Panc1 (cell line): ENCODE results near the gene WDR17. TPM values are rescaled to one million over a fixed set of nuclear protein-coding genes. Genes with fewer than 3 reads are reported as not detected.

Source experiments
- ATAC-seq: fragments of 200-7000 bp; cut with Tn5 transposase; 2 replicates; pipeline ENCODE4 v1.9.1; 2020; ENCODE audit warnings: mild to moderate bottlenecking, moderate library complexity
- BruUV-seq: library from RNA; stranded (reverse); fragments of 400-500 nt; replicated peaks from 2 replicates; lab custom pipeline; 2021; lab: Mats Ljungman, UMichigan
- CTCF ChIA-PET: fragments of 300-600 bp; sonication (Branson Sonifier 250); formaldehyde crosslinking; loops from one replicate; lab custom pipeline; 2022; ENCODE audit warnings: antibody characterized with exemption; lab: Charles Lee
- POLR2A ChIA-PET: fragments of 300-600 bp; sonication (Branson Sonifier 250); formaldehyde crosslinking; loops from one replicate; lab custom pipeline; 2022; ENCODE audit warnings: antibody characterized with exemption; lab: Charles Lee
- DNase-seq: peaks from one replicate; pipeline ENCODE4 v3.0.0-alpha.2; 2010; ENCODE audit warnings: low read depth, low spot score
- H3K27ac ChIP-seq: 2 replicates; pipeline ENCODE4 v1.5.1; 2011; ENCODE audit warnings: mild to moderate bottlenecking, low read length, inconsistent platforms
- H3K27me3 ChIP-seq: fragments of 200-500 bp; sonication (Bioruptor generic); 2 replicates; pipeline ENCODE4 v1.6.0; 2014; ENCODE audit warnings: low read length, inconsistent platforms; ENCODE audit not compliant: control insufficient read depth, insufficient read depth
- H3K36me3 ChIP-seq: fragments of 200-500 bp; sonication (Bioruptor generic); 2 replicates; pipeline ENCODE4 v1.5.1; 2014; ENCODE audit warnings: inconsistent platforms, mild to moderate bottlenecking, low read length, moderate library complexity; ENCODE audit not compliant: control insufficient read depth, insufficient read depth
- H3K4me1 ChIP-seq: 2 replicates; pipeline ENCODE4 v1.5.1; 2011; ENCODE audit warnings: inconsistent platforms, mild to moderate bottlenecking, low read length, moderate library complexity; ENCODE audit not compliant: control insufficient read depth, insufficient read depth
- H3K4me3 ChIP-seq, 2 experiments: 2 replicates each; pipeline ENCODE4 v1.5.1; 2011 to 2012; ENCODE audit warnings: low read depth in 2 of 2, low read length in 2 of 2, mild to moderate bottlenecking in 2 of 2, inconsistent platforms in 1 of 2, moderate library complexity in 1 of 2
- H3K9me3 ChIP-seq: fragments of 200-500 bp; sonication (Bioruptor generic); 2 replicates; pipeline ENCODE4 v1.5.1; 2014; ENCODE audit warnings: low read depth, mild to moderate bottlenecking, inconsistent platforms, low read length, moderate library complexity; ENCODE audit not compliant: control insufficient read depth, insufficient read depth
- CTCF ChIP-seq: fragments of 450-650 bp; IDR thresholded peaks from 2 replicates; pipeline ENCODE4 v1.5.1; 2017; ENCODE audit warnings: mild to moderate bottlenecking
- POLR2AphosphoS5 ChIP-seq: IDR thresholded peaks from 2 replicates; pipeline ENCODE4 v1.6.1; 2012; ENCODE audit warnings: mild to moderate bottlenecking, low read depth, low read length, moderate library complexity
- REST ChIP-seq, 2 experiments: IDR thresholded peaks; 2 replicates each; pipeline ENCODE4 v1.6.1; 2011 to 2012; ENCODE audit warnings: low read depth in 2 of 2, control low read depth in 1 of 2, low read length in 1 of 2, mild to moderate bottlenecking in 1 of 2, moderate library complexity in 1 of 2; ENCODE audit not compliant: insufficient read depth in 1 of 2
- SIN3A ChIP-seq: IDR thresholded peaks from 2 replicates; pipeline ENCODE4 v1.6.1; 2012; ENCODE audit warnings: low read depth, mild to moderate bottlenecking, low read length, moderate library complexity, borderline replicate concordance; ENCODE audit not compliant: insufficient read depth
- TCF7L2 ChIP-seq: IDR thresholded peaks from 2 replicates; pipeline ENCODE4 v1.6.1; 2011; ENCODE audit warnings: mild to moderate bottlenecking, low read depth, low read length, inconsistent platforms
- in situ Hi-C: cut with HindIII; loops from 2 replicates; pipeline ENCODE4 v1.10.0; 2016; ENCODE audit warnings: low sequenced_read_pairs, low pct_unique_long_range_greater_than_20kb
- intact Hi-C: fragments of 100-400 bp; cut with micrococcal nuclease; formaldehyde crosslinking; loops from one replicate; pipeline ENCODE4 v1.10.0; 2022; ENCODE audit not compliant: unreplicated experiment
- total RNA-seq: library from RNA; stranded (reverse); gene quantifications from one replicate; pipeline ENCODE4 v1.2.1, GENCODE V29; 2021; ENCODE audit not compliant: unreplicated experiment

The WDR17 gene
- total RNA-seq, 1 experiment from 2014 or later: 4.2 TPM

- Histone ChIP-seq H3K4me3 (no peak overlapping the region), H3K9me3 (no peaks in the 10 kb centered on the region), H3K4me1 (no peaks in the 10 kb centered on the region), H3K27me3 (no peaks in the 10 kb centered on the region), H3K27ac (no peak overlapping the region), H3K36me3 (no peaks in the 10 kb centered on the region)
- CTCF ChIA-PET: interaction anchor here (0.5 kb wide), 1 partner anchor 26 kb away, joined by 10 read pairs; no protein-coding TSS in a partner anchor
- DNase-seq (no peak), ATAC-seq (no peak)
- intact Hi-C loops (no loop called here), in situ Hi-C loops (no loop called here)
- BruUV-seq: no TSS peak
- no peak for TF ChIP-seq REST (IDR thresholded peaks at IDR 0.05; ENCODE audit: insufficient read depth in 1 of 2, low read depth in 2 of 2, low read length in 1 of 2)
- no peak for TF ChIP-seq TCF7L2
- no peak for TF ChIP-seq CTCF
- TF ChIP-seq SIN3A: no peak
- no peak for TF ChIP-seq POLR2AphosphoS5
- POLR2A ChIA-PET: no interaction called here
Observed at GRCh38 chr4:176044589-176044951, 21.1 kb upstream of the WDR17 start.

GRCh38 chr4:176048631-176049030, 17.0 kb upstream of the WDR17 start:
- H3K36me3 ChIP-seq: no peaks in the 10 kb centered on the region
- no peak for TF ChIP-seq CTCF
- no peak for TF ChIP-seq POLR2AphosphoS5
- no peak for TF ChIP-seq SIN3A
- TF ChIP-seq REST (IDR thresholded peaks at IDR 0.05; ENCODE audit: insufficient read depth in 1 of 2, low read depth in 2 of 2, low read length in 1 of 2): no peak
- TF ChIP-seq TCF7L2: no peak
- H3K27me3 ChIP-seq: no peaks in the 10 kb centered on the region
- no peak overlapping the region for H3K4me3 ChIP-seq
- no peaks in the 10 kb centered on the region for H3K9me3 ChIP-seq
- BruUV-seq: no TSS peak
- DNase-seq (no peak), ATAC-seq (no peak)
- intact Hi-C loops: no loop called here
- CTCF ChIA-PET: no interaction called here
- POLR2A ChIA-PET: interaction anchor here (0.5 kb wide), 1 partner anchor 1166 kb away, joined by 9 read pairs; no protein-coding TSS in a partner anchor
- no peaks in the 10 kb centered on the region for H3K4me1 ChIP-seq
- in situ Hi-C loops: no loop called here
- no peak overlapping the region for H3K27ac ChIP-seq
